GM21381 (cell line): ENCODE results near the gene GABRR3.
"Not testable (repeated sequence)": the region's sequence is repeated elsewhere in the genome, so short reads cannot be mapped to it uniquely, and the experiment has no call there.

ENCODE experiments used
- ATAC-seq: cut with Tn5 transposase; IDR thresholded peaks from one replicate; pipeline ENCODE4 v1.9.1; 2021; ENCODE audit warnings: mild to moderate bottlenecking, moderate library complexity; ENCODE audit not compliant: unreplicated experiment

GABRR3 gene

GRCh38 chr3:98022978-98023820 is 11.9 kb downstream of the GABRR3 start:
- ATAC-seq: peak; percentile 48

GRCh38 chr3:98021830-98022560 is 13.1 kb downstream of the GABRR3 start:
- no peak for ATAC-seq

GRCh38 chr3:98020412-98020811 is 14.7 kb downstream of the GABRR3 start:
- no peak for ATAC-seq

GRCh38 chr3:98018301-98018700 is 16.8 kb downstream of the GABRR3 start:
- no peak for ATAC-seq

- ATAC-seq: no peak
Observed at GRCh38 chr3:98014268-98014585, 20.9 kb downstream of the GABRR3 start.

- ATAC-seq: no peak
Observed at GRCh38 chr3:98013411-98014267, 21.5 kb downstream of the GABRR3 start.

- no peak for ATAC-seq
Observed at GRCh38 chr3:98012979-98013378, 22.1 kb downstream of the GABRR3 start.

GRCh38 chr3:98010883-98011449 is 24.1 kb downstream of the GABRR3 start:
- not testable (repeated sequence) for ATAC-seq

GRCh38 chr3:98010194-98010882 is 24.8 kb downstream of the GABRR3 start:
- no peak for ATAC-seq

GRCh38 chr3:98008855-98009254 is 26.3 kb downstream of the GABRR3 start:
- ATAC-seq: peak; percentile 47

GRCh38 chr3:98005438-98005837 is 29.7 kb downstream of the GABRR3 start:
- no peak for ATAC-seq

GRCh38 chr3:98004721-98005120 is 30.4 kb downstream of the GABRR3 start:
- ATAC-seq: no peak

GRCh38 chr3:98003306-98003969 is 31.7 kb downstream of the GABRR3 start:
- ATAC-seq: peak; percentile 54

GRCh38 chr3:98002717-98003116 is 32.4 kb downstream of the GABRR3 start:
- no peak for ATAC-seq

GRCh38 chr3:97999994-98000393 is 35.1 kb downstream of the GABRR3 start:
- no peak for ATAC-seq

GRCh38 chr3:97999103-97999502 is 36.0 kb downstream of the GABRR3 start:
- ATAC-seq: no peak

- no peak for ATAC-seq
Observed at GRCh38 chr3:97996988-97997387, 38.1 kb downstream of the GABRR3 start.

GRCh38 chr3:97994328-97994945 is 40.7 kb downstream of the GABRR3 start:
- no peak for ATAC-seq

- no peak for ATAC-seq
Observed at GRCh38 chr3:97993526-97993925, 41.6 kb downstream of the GABRR3 start.
